Spleen (tissue), 7 donors: ENCODE results near the gene PIAS4.

Experiments used
- CTCF ChIP-seq, 11 experiments: fragments of 200-600 bp in 7 of 11; fragments of 450-650 bp in 4 of 11; sonication (generic) in 4 of 11; IDR thresholded peaks in 8 of 11; conservative IDR thresholded peaks in 3 of 11; 1 replicate in 7 of 11; 2 replicates in 4 of 11; pipeline versions ENCODE4 v1.4.0 to v1.8.0; 2016 to 2021; ENCODE audit warnings: antibody characterized with exemption in 11 of 11, inconsistent platforms in 4 of 11, mild to moderate bottlenecking in 1 of 11
- POLR2A ChIP-seq, 3 donors: fragments of 450-650 bp; IDR thresholded peaks; one replicate each; pipeline ENCODE4 v1.5.1; 2017; ENCODE audit warnings: antibody characterized with exemption in 3 of 3, mild to moderate bottlenecking in 1 of 3
- POLR2AphosphoS5 ChIP-seq, 3 donors: sonication (generic); formaldehyde crosslinking; IDR thresholded peaks; one replicate each; pipeline ENCODE4 v1.5.1; 2017; ENCODE audit warnings: antibody characterized with exemption in 3 of 3
- donor health status: DM: no; HTN: no; CAD: no; lungs with moderate emphysema.
- donor health status: DM: no; HTN: no; CAD: no.
- donor health status: DM: no; HTN: no; CAD: no.

- TF ChIP-seq CTCF (IDR thresholded peaks at IDR 0.05 in 8 of 11, conservative IDR thresholded peaks at IDR 0.05 in 3 of 11) = peak in 1 of 11 experiments; percentile 18
- peak; percentile 4 to 77 (median 56) for TF ChIP-seq POLR2AphosphoS5 (IDR thresholded peaks at IDR 0.05)
- TF ChIP-seq POLR2A (IDR thresholded peaks at IDR 0.05) = no peak
Observed at GRCh38 chr19:4064496-4065260, 57.1 kb downstream of the PIAS4 start.
